H1 (cell line): ENCODE data around the gene LONRF2. TPM values are rescaled to one million over a fixed set of nuclear protein-coding genes. Genes with fewer than 3 reads are reported as not detected.
A peak's percentile ranks its signal among the peaks of the same experiment; 100 is the strongest.

Experiments
- CTCF ChIA-PET: fragments of 300-600 bp; sonication (Branson Sonifier 250); formaldehyde crosslinking; loops from one replicate; lab custom pipeline; 2021; ENCODE audit not compliant: partially characterized antibody; lab: Charles Lee
- POLR2A ChIA-PET: fragments of 300-600 bp; sonication (Branson Sonifier 250); formaldehyde crosslinking; loops from one replicate; lab custom pipeline; 2021; ENCODE audit warnings: inconsistent platforms; ENCODE audit not compliant: partially characterized antibody; lab: Charles Lee
- DNase-seq, 2 experiments: peaks; one replicate each; pipeline versions ENCODE4 v3.0.0 to v3.0.0-alpha.2; 2010 to 2022; ENCODE audit warnings: low spot score in 2 of 2, low read depth in 1 of 2, mixed read lengths in 1 of 2
- FAIRE-seq: peaks from 2 replicates; lab custom pipeline; 2011; peaks lifted over from hg19 to GRCh38; lab: Jason Lieb, UNC
- H2AFZ ChIP-seq: 2 replicates; pipeline ENCODE4 v1.8.1; 2012; ENCODE audit warnings: low read length, inconsistent platforms
- H2AK5ac ChIP-seq: 2 replicates; pipeline ENCODE4 v1.6.1; 2013; ENCODE audit warnings: low read depth, low read length
- H2BK120ac ChIP-seq: replicated peaks from 2 replicates; pipeline ENCODE3; 2013; ENCODE audit warnings: low read depth, low read length, inconsistent platforms
- H2BK12ac ChIP-seq: 2 replicates; pipeline ENCODE4 v1.6.1; 2013; ENCODE audit warnings: low read depth, low read length
- H2BK15ac ChIP-seq: 2 replicates; pipeline ENCODE4 v1.6.1; 2013; ENCODE audit warnings: low read length
- H2BK20ac ChIP-seq: 2 replicates; pipeline ENCODE4 v1.6.1; 2013; ENCODE audit warnings: low read length
- H2BK5ac ChIP-seq: 2 replicates; pipeline ENCODE4 v1.6.1; 2013; ENCODE audit warnings: low read depth, low read length
- H3K14ac ChIP-seq: 2 replicates; pipeline ENCODE4 v1.6.1; 2013; ENCODE audit warnings: inconsistent platforms; ENCODE audit not compliant: insufficient read length
- H3K18ac ChIP-seq: 2 replicates; pipeline ENCODE4 v1.6.1; 2013; ENCODE audit warnings: low read length; ENCODE audit errors: extremely low read depth
- H3K23ac ChIP-seq: 2 replicates; pipeline ENCODE4 v1.6.1; 2013; ENCODE audit warnings: inconsistent platforms; ENCODE audit not compliant: insufficient read length
- H3K23me2 ChIP-seq: 2 replicates; pipeline ENCODE4 v1.6.1; 2013; ENCODE audit warnings: low read depth, low read length
- H3K27ac ChIP-seq: 2 replicates; pipeline ENCODE4 v1.6.1; 2011; ENCODE audit warnings: low read depth, low read length, inconsistent platforms
- H3K27me3 ChIP-seq, 4 experiments: replicated peaks in 1 of 4; 1 replicate in 1 of 4; 2 replicates in 3 of 4; pipeline versions ENCODE4 v1.6.1 to v1.8.1; 2011 to 2013; ENCODE audit warnings: low read length in 3 of 4, mild to moderate bottlenecking in 3 of 4, inconsistent platforms in 2 of 4, mixed read lengths in 2 of 4, moderate library complexity in 1 of 4; ENCODE audit not compliant: control insufficient read depth in 3 of 4, insufficient read depth in 3 of 4; ENCODE audit errors: extremely low read depth in 1 of 4
- H3K36me3 ChIP-seq, 4 experiments: 2 replicates each; pipeline versions ENCODE4 v1.6.1 to v1.8.1; 2011 to 2013; ENCODE audit warnings: mild to moderate bottlenecking in 4 of 4, low read length in 3 of 4, moderate library complexity in 2 of 4, control low read depth in 1 of 4, inconsistent platforms in 1 of 4; ENCODE audit not compliant: insufficient read depth in 4 of 4, control insufficient read depth in 2 of 4
- H3K4ac ChIP-seq: replicated peaks from 2 replicates; pipeline ENCODE3; 2013; ENCODE audit warnings: low read length, low read depth, mixed read lengths, inconsistent platforms; ENCODE audit not compliant: insufficient read length
- H3K4me1 ChIP-seq, 4 experiments: replicated peaks in 1 of 4; 1 replicate in 1 of 4; 2 replicates in 3 of 4; pipeline versions ENCODE4 v1.6.1 to v1.8.1; 2011 to 2013; ENCODE audit warnings: low read length in 3 of 4, inconsistent platforms in 2 of 4, mixed read lengths in 1 of 4; ENCODE audit not compliant: insufficient read depth in 4 of 4, control insufficient read depth in 3 of 4
- H3K4me2 ChIP-seq, 2 experiments: 2 replicates each; pipeline versions ENCODE4 v1.6.1 to v1.8.1; 2011 to 2013; ENCODE audit warnings: low read depth in 2 of 2, low read length in 2 of 2, control low read depth in 1 of 2, inconsistent platforms in 1 of 2, mild to moderate bottlenecking in 1 of 2; ENCODE audit not compliant: insufficient read depth in 1 of 2
- H3K4me3 ChIP-seq, 4 experiments: fragments of 200-600, 300-600 bp in 1 of 4; sonication (generic), shearing (Covaris generic), sonication (Bioruptor Twin) in 1 of 4; 2 replicates each; pipeline versions ENCODE4 v1.5.1 to v1.8.1; 2011 to 2016; ENCODE audit warnings: low read length in 4 of 4, low read depth in 3 of 4, control low read depth in 2 of 4, inconsistent platforms in 2 of 4, mild to moderate bottlenecking in 2 of 4, mixed read lengths in 1 of 4, moderate library complexity in 1 of 4; ENCODE audit not compliant: insufficient read depth in 2 of 4; ENCODE audit errors: extremely low read depth in 1 of 4
- H3K56ac ChIP-seq: replicated peaks from 2 replicates; pipeline ENCODE3; 2013; ENCODE audit warnings: low read depth, mild to moderate bottlenecking, mixed read lengths, low read length, inconsistent platforms; ENCODE audit not compliant: insufficient read length
- H3K79me1 ChIP-seq: 2 replicates; pipeline ENCODE4 v1.6.1; 2013; ENCODE audit warnings: low read depth, low read length, control low read depth
- H3K79me2 ChIP-seq, 2 experiments: 2 replicates each; pipeline versions ENCODE4 v1.6.1 to v1.8.1; 2012 to 2013; ENCODE audit warnings: low read length in 2 of 2, mild to moderate bottlenecking in 2 of 2, inconsistent platforms in 1 of 2; ENCODE audit not compliant: insufficient read depth in 2 of 2, control insufficient read depth in 1 of 2
- H3K9ac ChIP-seq, 4 experiments: replicated peaks in 1 of 4; 1 replicate in 1 of 4; 2 replicates in 3 of 4; pipeline versions ENCODE4 v1.6.1 to v1.8.1; 2011 to 2013; ENCODE audit warnings: low read depth in 3 of 4, low read length in 3 of 4, control low read depth in 2 of 4, mild to moderate bottlenecking in 2 of 4, moderate library complexity in 2 of 4, inconsistent platforms in 1 of 4; ENCODE audit errors: extremely low read depth in 1 of 4
- H3K9me3 ChIP-seq, 2 experiments: 2 replicates each; pipeline versions ENCODE4 v1.6.1 to v1.8.1; 2012 to 2013; ENCODE audit warnings: mild to moderate bottlenecking in 2 of 2, moderate library complexity in 2 of 2, control low read depth in 1 of 2, inconsistent platforms in 1 of 2, low read depth in 1 of 2, low read length in 1 of 2, mixed read lengths in 1 of 2; ENCODE audit not compliant: insufficient read depth in 2 of 2
- H4K20me1 ChIP-seq, 2 experiments: replicated peaks in 1 of 2; 2 replicates each; pipeline versions ENCODE3 to v1.8.1; 2011 to 2013; ENCODE audit warnings: inconsistent platforms in 2 of 2, low read length in 2 of 2, mild to moderate bottlenecking in 1 of 2; ENCODE audit not compliant: insufficient read depth in 2 of 2, control insufficient read depth in 1 of 2
- H4K5ac ChIP-seq: 2 replicates; pipeline ENCODE4 v1.6.1; 2013; ENCODE audit warnings: low read length, low read depth, mixed read lengths, inconsistent platforms; ENCODE audit not compliant: insufficient read length
- H4K8ac ChIP-seq: 2 replicates; pipeline ENCODE4 v1.8.0; 2013; ENCODE audit warnings: mild to moderate bottlenecking, moderate library complexity, low read length, inconsistent platforms; ENCODE audit not compliant: insufficient read depth; ENCODE audit errors: extremely low read depth
- H4K91ac ChIP-seq: replicated peaks from 2 replicates; pipeline ENCODE3; 2013; ENCODE audit warnings: low read length, mixed read lengths, inconsistent platforms; ENCODE audit not compliant: insufficient read length
- JUN ChIP-seq: IDR thresholded peaks from 2 replicates; pipeline ENCODE4 v1.6.1; 2011; ENCODE audit warnings: low read depth, mild to moderate bottlenecking, improper control_type of control experiment, low read length
- NANOG ChIP-seq: IDR thresholded peaks from 2 replicates; pipeline ENCODE4 v1.6.1; 2011; ENCODE audit warnings: low read length, low read depth, mild to moderate bottlenecking, inconsistent platforms; ENCODE audit not compliant: insufficient read depth, poor library complexity, severe bottlenecking
- POLR2A ChIP-seq, 2 experiments: IDR thresholded peaks; 1 replicate in 1 of 2; 2 replicates in 1 of 2; pipeline ENCODE4 v1.6.1; 2011; ENCODE audit warnings: low read depth in 2 of 2, low read length in 2 of 2, mild to moderate bottlenecking in 2 of 2; ENCODE audit errors: control extremely low read depth in 1 of 2
- POU5F1 ChIP-seq: IDR thresholded peaks from 2 replicates; pipeline ENCODE4 v1.6.1; 2011; ENCODE audit warnings: low read depth, mild to moderate bottlenecking, low read length, moderate library complexity
- RAD21 ChIP-seq, 2 experiments: IDR thresholded peaks in 1 of 2; conservative IDR thresholded peaks in 1 of 2; 2 replicates each; pipeline ENCODE4 v1.6.1; 2011; ENCODE audit warnings: low read depth in 2 of 2, low read length in 2 of 2, improper control_type of control experiment in 1 of 2, inconsistent platforms in 1 of 2, mild to moderate bottlenecking in 1 of 2, moderate library complexity in 1 of 2
- RBBP5 ChIP-seq: IDR thresholded peaks from 2 replicates; pipeline ENCODE4 v1.7.1; 2012; ENCODE audit warnings: low read depth, mild to moderate bottlenecking, inconsistent platforms, low read length, moderate library complexity, borderline replicate concordance
- RFX5 ChIP-seq: IDR thresholded peaks from 2 replicates; pipeline ENCODE4 v1.6.1; 2011; ENCODE audit warnings: low read depth, low read length, improper control_type of control experiment, borderline replicate concordance
- RNF2 ChIP-seq: fragments of 200-900, 300-1000 bp; sonication (generic); IDR thresholded peaks from 2 replicates; pipeline ENCODE4 v1.7.1; 2016; ENCODE audit warnings: borderline replicate concordance, low read depth, mild to moderate bottlenecking, antibody characterized with exemption, low read length; ENCODE audit not compliant: poor library complexity, severe bottlenecking; ENCODE audit errors: missing control alignments
- SP2 ChIP-seq: IDR thresholded peaks from 2 replicates; pipeline ENCODE4 v1.6.1; 2012; ENCODE audit warnings: mild to moderate bottlenecking, low read length, inconsistent platforms
- TAF7 ChIP-seq: optimal IDR thresholded peaks from 2 replicates; pipeline ENCODE3; 2011; ENCODE audit warnings: low read depth, mild to moderate bottlenecking, inconsistent platforms, low read length, moderate library complexity, borderline replicate concordance
- TBP ChIP-seq: IDR thresholded peaks from 2 replicates; pipeline ENCODE4 v1.6.1; 2011; ENCODE audit warnings: low read depth, low read length, improper control_type of control experiment
- YY1 ChIP-seq: IDR thresholded peaks from 2 replicates; pipeline ENCODE4 v1.6.1; 2011; ENCODE audit warnings: low read depth, mild to moderate bottlenecking, low read length
- WGBS, 2 experiments: shearing (Covaris generic) in 1 of 2; methylation state at CpG; one replicate each; pipeline versions ENCODE4 v1.1.6 to v1.1.7; 2013 to 2015; ENCODE audit warnings: low lambda C conversion rate in 2 of 2, mixed read lengths in 2 of 2, inconsistent platforms in 1 of 2, low coverage in 1 of 2, missing lambda C conversion rate in 1 of 2; ENCODE audit not compliant: insufficient replicate concordance in 2 of 2, insufficient coverage in 1 of 2, insufficient read length in 1 of 2; ENCODE audit errors: extremely low coverage in 1 of 2, missing lambda C conversion rate in 1 of 2; 5-methylcytosine and 5-hydroxymethylcytosine counted together
- polyA plus RNA-seq, 7 experiments: library from polyadenylated mRNA; depleted of rRNA in 3 of 7; stranded (reverse) in 5 of 7; unstranded in 2 of 7; fragments of >200 nt in 5 of 7; fragments of 200-250 nt in 2 of 7; gene quantifications; 1 replicate in 5 of 7; 2 replicates in 1 of 7; 4 replicates in 1 of 7; pipeline versions ENCODE4 v1.2.1 to v1.2.3, GENCODE V29; 2011 to 2013; ENCODE audit warnings: missing spikeins in 2 of 7, mixed read lengths in 2 of 7
- total RNA-seq: library from RNA; stranded (reverse); fragmentation: NEBNext Ultra II Directional; extraction: Animal tissue kit (Norgen Biotek cat#: 25700); gene quantifications from 2 replicates; pipeline ENCODE4 v1.2.1, GENCODE V29; 2021

The LONRF2 gene
- total and polyA plus RNA-seq, 2 of the 8 experiments (the other 6 are each of a cell fraction or from before 2014, with no cell fraction given) = 0.24 to 0.74 TPM

DNA sequence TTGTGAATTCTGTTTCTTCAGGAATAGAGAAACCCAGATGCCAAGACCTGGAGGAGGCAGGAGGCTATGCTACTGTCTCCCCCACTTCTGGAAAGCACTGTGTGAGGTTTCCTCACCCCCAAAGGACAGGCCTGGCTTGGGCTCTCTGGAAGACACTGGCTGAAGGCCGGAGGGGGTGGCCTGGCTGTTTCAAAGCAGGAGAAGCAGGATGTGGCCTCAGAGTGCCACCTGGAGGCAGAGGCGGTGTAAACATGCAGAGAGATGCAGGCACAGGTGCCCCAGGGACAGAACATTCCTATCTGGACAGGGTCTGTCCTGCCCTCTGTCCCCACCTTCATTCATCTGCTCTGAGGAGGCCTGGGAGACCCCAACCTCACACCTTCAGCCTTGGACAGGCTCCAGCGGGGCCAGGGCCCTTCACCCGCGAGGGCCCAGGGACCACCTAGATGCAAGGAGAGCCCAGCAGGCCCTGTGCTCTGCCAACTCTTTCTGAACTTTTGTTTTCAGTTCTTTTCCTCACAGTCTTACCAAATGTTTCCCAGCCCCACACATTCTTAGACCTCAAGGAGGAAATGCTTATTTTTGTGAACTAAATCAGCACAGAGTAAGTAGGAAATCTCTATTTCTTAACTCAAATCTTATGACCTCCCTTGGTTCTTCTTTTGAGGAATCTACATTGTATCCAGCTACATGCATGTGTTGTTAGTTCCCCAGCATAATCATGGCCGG lies 79.2 kb downstream of the LONRF2 start:
- Histone ChIP-seq H3K79me2 (no peaks in the 10 kb centered on the region), H3K9ac (no peak overlapping the region), H3K27ac (no peak overlapping the region), H3K79me1 (no peaks in the 10 kb centered on the region), H3K18ac (no peak overlapping the region), H3K36me3 (no peaks in the 10 kb centered on the region), H4K91ac (no peak overlapping the region), H3K4me1 (peaks cover 0 to 6% (median 2%) of the 10 kb centered on the region in 4 experiments; a peak in 4 of 7 replicates), H4K5ac (no peak overlapping the region), H2AK5ac (no peak overlapping the region), H2BK12ac (no peak overlapping the region), H2BK15ac (no peak overlapping the region), H4K8ac (no peak overlapping the region), H3K23me2 (peaks cover 3% of the 10 kb centered on the region; the same call in 1 of the 2 replicates), H4K20me1 (peaks cover 0 to 3% of the 10 kb centered on the region in 2 experiments), H2BK5ac (no peak overlapping the region), H3K56ac (no peak overlapping the region), H3K4me3 (no peak overlapping the region), H3K9me3 (no peaks in the 10 kb centered on the region), H3K23ac (no peak overlapping the region), H3K4me2 (no peak overlapping the region), H2AFZ (no peak overlapping the region), H2BK20ac (no peak overlapping the region), H3K4ac (no peak overlapping the region), H2BK120ac (no peak overlapping the region), H3K14ac (no peak overlapping the region), H3K27me3 (peaks cover 0 to 2% (median under 1%) of the 10 kb centered on the region in 4 experiments; a peak in 2 of 7 replicates)
- DNase-seq (peak in 1 of 2 experiments; percentile 86), FAIRE-seq (peak; percentile 65)
- CTCF ChIA-PET = interaction anchor here (0.9 to 11.8 kb wide), 10 partner anchors 16 to 685 kb away, joined by 3 to 178 read pairs (median 4); no protein-coding TSS in a partner anchor
- POLR2A ChIA-PET = no interaction called here
- WGBS, 2 experiments = 39% methylated on average over 6 of the region's 6 CpGs; no CpG with 5 or more reads in 1 of the 2 experiments
- TF ChIP-seq POU5F1 = no peak
- no peak for TF ChIP-seq RFX5
- no peak for TF ChIP-seq RBBP5
- no peak for TF ChIP-seq POLR2A (IDR thresholded peaks at IDR 0.05; ENCODE audit: control extremely low read depth in 1 of 2, low read depth in 2 of 2, low read length in 2 of 2)
- no peak for TF ChIP-seq RNF2
- no peak for TF ChIP-seq TBP
- TF ChIP-seq TAF7 = no peak
- TF ChIP-seq YY1 = no peak
- peak; percentile 97 for TF ChIP-seq RAD21 (IDR thresholded peaks at IDR 0.05 in 1 of 2, conservative IDR thresholded peaks at IDR 0.05 in 1 of 2; ENCODE audit: low read depth in 2 of 2, low read length in 2 of 2)
- no peak for TF ChIP-seq NANOG
- TF ChIP-seq JUN = no peak
- no peak for TF ChIP-seq SP2
